ENCODE data around the gene APLP1. TPM values are rescaled to one million over a fixed set of nuclear protein-coding genes. Genes with fewer than 3 reads are reported as not detected.

Gene APLP1
- total RNA-seq, 5 donors from 2014 or later (not counting 1 experiment from before 2014, with no cell fraction given) = 0.15 to 1.3 (median 0.33) TPM; not detected in 1

- Mint-ChIP-seq H3K27me3 (peaks cover 46 to 72% of the 10 kb centered on the region in 2 donors), H3K9me3 (peaks cover 0 to 5% (median 0%) of the 10 kb centered on the region in 3 donors), H3K36me3 (no peaks in the 10 kb centered on the region), H3K27ac (no peak overlapping the region), H3K4me1 (peaks cover 20 to 25% (median 22%) of the 10 kb centered on the region in 3 donors), H3K4me3 (peak overlapping the region; percentile 56 to 82 (median 59))
- Histone ChIP-seq H3K27ac (ENCODE audit: low read length) (no peak overlapping the region), H3K4me1 (ENCODE audit: control insufficient read depth in 1 of 2, extremely low read depth in 1 of 2, insufficient read depth in 2 of 2, low read length in 2 of 2) (peaks cover 0 to 21% of the 10 kb centered on the region in 2 experiments), H3K36me3 (ENCODE audit: control insufficient read depth in 2 of 2, extremely low read depth in 1 of 2, insufficient read depth in 1 of 2, low read length in 1 of 2) (no peaks in the 10 kb centered on the region), H3K9me3 (no peaks in the 10 kb centered on the region), H3K27me3 (replicated peaks in 1 of 2; ENCODE audit: control insufficient read depth in 2 of 2, extremely low read depth in 1 of 2, insufficient read depth in 2 of 2, low read length in 1 of 2) (peaks cover 22 to 79% of the 10 kb centered on the region in 2 experiments), H3K4me3 (ENCODE audit: control insufficient read depth in 1 of 2, extremely low read depth in 1 of 2, low read length in 1 of 2) (peak overlapping the region in 1 of 2 donors; percentile 38)
- ATAC-seq (replicated peaks in 1 of 4) (peak; percentile 31 to 54 (median 41)), DNase-seq (no peak)
- ChIA-PET POLR2A (no interaction called here), CTCF (no interaction called here)
- 10% methylated on average over 56 of the region's 63 CpGs for WGBS (ENCODE audit: insufficient coverage)
These were observed 22.9 kb upstream of the APLP1 start for GRCh38 chr19:35845215-35846037.

GRCh38 chr19:35846038-35846668, 22.2 kb upstream of the APLP1 start:
- Histone ChIP-seq H3K36me3 (ENCODE audit: control insufficient read depth in 2 of 2, extremely low read depth in 1 of 2, insufficient read depth in 1 of 2, low read length in 1 of 2) (no peaks in the 10 kb centered on the region), H3K4me3 (ENCODE audit: control insufficient read depth in 1 of 2, extremely low read depth in 1 of 2, low read length in 1 of 2) (peak overlapping the region in 1 of 2 donors; percentile 1), H3K27ac (ENCODE audit: low read length) (no peak overlapping the region), H3K9me3 (no peaks in the 10 kb centered on the region), H3K27me3 (replicated peaks in 1 of 2; ENCODE audit: control insufficient read depth in 2 of 2, extremely low read depth in 1 of 2, insufficient read depth in 2 of 2, low read length in 1 of 2) (peaks cover 23 to 86% of the 10 kb centered on the region in 2 experiments), H3K4me1 (ENCODE audit: control insufficient read depth in 1 of 2, extremely low read depth in 1 of 2, insufficient read depth in 2 of 2, low read length in 2 of 2) (peaks cover 0 to 25% of the 10 kb centered on the region in 2 experiments)
- H3K27ac Mint-ChIP-seq = peak overlapping the region in 1 of 2 donors; percentile 4
- no peak for DNase-seq
- 6% methylated on average over 24 of the region's 26 CpGs for WGBS (ENCODE audit: insufficient coverage)
- H3K9me3 Mint-ChIP-seq = peaks cover 0 to 5% (median 0%) of the 10 kb centered on the region in 3 donors
- ChIA-PET CTCF (no interaction called here), POLR2A (no interaction called here)
- H3K36me3 Mint-ChIP-seq = no peaks in the 10 kb centered on the region
- peak; percentile 24 to 43 (median 28) for ATAC-seq (replicated peaks in 1 of 4)
- H3K27me3 Mint-ChIP-seq = peaks cover 53 to 79% of the 10 kb centered on the region in 2 donors
- peak overlapping the region; percentile 46 to 64 (median 47) for H3K4me3 Mint-ChIP-seq
- peaks cover 22 to 27% (median 25%) of the 10 kb centered on the region in 3 donors for H3K4me1 Mint-ChIP-seq

GRCh38 chr19:35847911-35848310, 20.5 kb upstream of the APLP1 start:
- Histone ChIP-seq H3K27ac (ENCODE audit: low read length) (no peak overlapping the region), H3K27me3 (replicated peaks in 1 of 2; ENCODE audit: control insufficient read depth in 2 of 2, extremely low read depth in 1 of 2, insufficient read depth in 2 of 2, low read length in 1 of 2) (peaks cover 22 to 88% of the 10 kb centered on the region in 2 experiments), H3K4me1 (ENCODE audit: control insufficient read depth in 1 of 2, extremely low read depth in 1 of 2, insufficient read depth in 2 of 2, low read length in 2 of 2) (peaks cover 0 to 31% of the 10 kb centered on the region in 2 experiments), H3K9me3 (no peaks in the 10 kb centered on the region), H3K4me3 (ENCODE audit: control insufficient read depth in 1 of 2, extremely low read depth in 1 of 2, low read length in 1 of 2) (no peak overlapping the region), H3K36me3 (ENCODE audit: control insufficient read depth in 2 of 2, extremely low read depth in 1 of 2, insufficient read depth in 1 of 2, low read length in 1 of 2) (no peaks in the 10 kb centered on the region)
- ChIA-PET CTCF (no interaction called here), POLR2A (no interaction called here)
- Mint-ChIP-seq H3K36me3 (no peaks in the 10 kb centered on the region), H3K4me3 (no peak overlapping the region), H3K9me3 (peaks cover 0 to 1% (median 0%) of the 10 kb centered on the region in 3 donors), H3K27me3 (peaks cover 54 to 77% of the 10 kb centered on the region in 2 donors), H3K27ac (no peak overlapping the region), H3K4me1 (peaks cover 22 to 27% (median 25%) of the 10 kb centered on the region in 3 donors)
- WGBS (ENCODE audit: insufficient coverage) = 79% methylated on average over 2 of the region's 8 CpGs
- no peak for DNase-seq
- no peak for ATAC-seq (replicated peaks in 1 of 4)

- no peak overlapping the region for H3K27ac ChIP-seq (ENCODE audit: low read length)
These were observed 19.9 kb upstream of the APLP1 start for GRCh38 chr19:35848486-35848885.

GRCh38 chr19:35848919-35849505, 19.4 kb upstream of the APLP1 start:
- ATAC-seq (replicated peaks in 1 of 4) (no peak), DNase-seq (no peak)
- Mint-ChIP-seq H3K4me1 (peaks cover 21 to 27% (median 22%) of the 10 kb centered on the region in 3 donors), H3K36me3 (no peaks in the 10 kb centered on the region), H3K9me3 (no peaks in the 10 kb centered on the region), H3K4me3 (no peak overlapping the region), H3K27me3 (peaks cover 48 to 74% of the 10 kb centered on the region in 2 donors), H3K27ac (no peak overlapping the region)
- 81% methylated on average over 18 of the region's 18 CpGs for WGBS (ENCODE audit: insufficient coverage)
- Histone ChIP-seq H3K9me3 (no peaks in the 10 kb centered on the region), H3K4me1 (ENCODE audit: control insufficient read depth in 1 of 2, extremely low read depth in 1 of 2, insufficient read depth in 2 of 2, low read length in 2 of 2) (peaks cover 0 to 27% of the 10 kb centered on the region in 2 experiments), H3K36me3 (ENCODE audit: control insufficient read depth in 2 of 2, extremely low read depth in 1 of 2, insufficient read depth in 1 of 2, low read length in 1 of 2) (no peaks in the 10 kb centered on the region), H3K27ac (ENCODE audit: low read length) (no peak overlapping the region), H3K27me3 (replicated peaks in 1 of 2; ENCODE audit: control insufficient read depth in 2 of 2, extremely low read depth in 1 of 2, insufficient read depth in 2 of 2, low read length in 1 of 2) (peaks cover 15 to 87% of the 10 kb centered on the region in 2 experiments), H3K4me3 (ENCODE audit: control insufficient read depth in 1 of 2, extremely low read depth in 1 of 2, low read length in 1 of 2) (no peak overlapping the region)
- ChIA-PET POLR2A (no interaction called here), CTCF (no interaction called here)

More at GRCh38 chr19:35848486-35848885, 19.9 kb upstream of the APLP1 start:
- H3K9me3 ChIP-seq = no peaks in the 10 kb centered on the region
- Mint-ChIP-seq H3K27ac (no peak overlapping the region), H3K27me3 (peaks cover 52 to 77% of the 10 kb centered on the region in 2 donors), H3K36me3 (no peaks in the 10 kb centered on the region), H3K4me1 (peaks cover 22 to 27% (median 25%) of the 10 kb centered on the region in 3 donors), H3K4me3 (no peak overlapping the region), H3K9me3 (no peaks in the 10 kb centered on the region)
- WGBS (ENCODE audit: insufficient coverage) = 77% methylated on average over 7 of the region's 8 CpGs
- ATAC-seq (replicated peaks in 1 of 4) = no peak
- ChIA-PET POLR2A (no interaction called here), CTCF (no interaction called here)
- peaks cover 16 to 87% of the 10 kb centered on the region in 2 experiments for H3K27me3 ChIP-seq (replicated peaks in 1 of 2; ENCODE audit: control insufficient read depth in 2 of 2, extremely low read depth in 1 of 2, insufficient read depth in 2 of 2, low read length in 1 of 2)
- H3K4me3 ChIP-seq (ENCODE audit: control insufficient read depth in 1 of 2, extremely low read depth in 1 of 2, low read length in 1 of 2) = no peak overlapping the region
- peaks cover 0 to 31% of the 10 kb centered on the region in 2 experiments for H3K4me1 ChIP-seq (ENCODE audit: control insufficient read depth in 1 of 2, extremely low read depth in 1 of 2, insufficient read depth in 2 of 2, low read length in 2 of 2)
- H3K36me3 ChIP-seq (ENCODE audit: control insufficient read depth in 2 of 2, extremely low read depth in 1 of 2, insufficient read depth in 1 of 2, low read length in 1 of 2) = no peaks in the 10 kb centered on the region
- no peak for DNase-seq
